LNCAP (cell line): Measurements from ENCODE around the gene LIPC.

Experiments
- CTCF ChIP-seq: fragments of 450-650 bp; IDR thresholded peaks from 2 replicates; pipeline ENCODE4 v1.5.1; 2017; ENCODE audit warnings: mild to moderate bottlenecking

Gene LIPC

GRCh38 chr15:58510715-58511598 is 79.2 kb downstream of the LIPC start:
- no peak for TF ChIP-seq CTCF

- no peak for TF ChIP-seq CTCF
Measured at GRCh38 chr15:58511599-58511987, 79.8 kb downstream of the LIPC start.

- no peak for TF ChIP-seq CTCF
Measured at GRCh38 chr15:58512522-58512921, 80.7 kb downstream of the LIPC start.

GRCh38 chr15:58513008-58513407 is 81.2 kb downstream of the LIPC start:
- TF ChIP-seq CTCF = no peak

- no peak for TF ChIP-seq CTCF
Measured at GRCh38 chr15:58513726-58514336, 82.0 kb downstream of the LIPC start.

- TF ChIP-seq CTCF = no peak
Measured at GRCh38 chr15:58515807-58516206, 84.0 kb downstream of the LIPC start.

GRCh38 chr15:58517252-58517681 is 85.5 kb downstream of the LIPC start:
- TF ChIP-seq CTCF = no peak
